ENCODE data around the gene EIF4G2. TPM values are rescaled to one million over a fixed set of nuclear protein-coding genes. Genes with fewer than 3 reads are reported as not detected.

The EIF4G2 gene
- total and polyA plus RNA-seq, 10 of the 15 experiments (the other 5 are each of a cell fraction or from before 2014, with no cell fraction given): 210 to 1,104 (median 713) TPM

DNA sequence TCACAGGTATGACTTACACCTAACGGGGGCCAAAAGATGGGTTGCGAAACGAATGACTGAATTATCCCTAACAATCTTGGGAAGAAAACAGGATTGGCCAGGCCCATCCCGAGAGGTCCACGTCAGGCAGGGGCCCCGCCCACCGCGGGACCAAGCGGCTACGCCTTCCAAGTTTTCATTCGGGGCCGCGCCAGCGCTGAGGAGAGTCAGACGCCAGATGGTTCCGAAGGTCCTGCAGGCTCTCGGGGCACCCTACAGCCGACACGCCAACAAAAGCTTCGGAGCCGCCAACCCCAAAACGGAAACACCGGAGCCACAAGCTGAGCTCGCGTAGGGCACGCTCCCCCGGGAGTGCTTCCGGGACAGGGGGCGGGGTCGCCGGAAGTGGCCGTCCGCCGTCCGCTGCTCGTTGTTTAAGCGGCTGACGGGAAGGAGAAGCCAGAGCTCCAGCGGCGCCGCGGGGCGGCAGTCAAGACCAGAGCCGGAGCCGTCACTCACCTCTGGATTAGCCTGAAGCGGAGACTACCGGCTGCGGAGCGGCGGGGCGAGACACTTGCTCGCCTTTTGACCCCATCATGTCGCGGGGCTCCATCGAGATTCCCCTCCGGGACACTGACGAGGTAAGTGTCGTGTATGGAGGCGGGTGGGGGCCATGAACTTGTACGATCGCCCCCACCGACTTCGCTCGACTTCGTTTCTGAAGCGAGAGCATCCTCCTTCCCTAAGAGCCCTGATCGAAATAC lies 57.7 kb downstream of the EIF4G2 start, which contains the start of gene CTR9 (continued):
- TF ChIP-seq, protein P1, sequence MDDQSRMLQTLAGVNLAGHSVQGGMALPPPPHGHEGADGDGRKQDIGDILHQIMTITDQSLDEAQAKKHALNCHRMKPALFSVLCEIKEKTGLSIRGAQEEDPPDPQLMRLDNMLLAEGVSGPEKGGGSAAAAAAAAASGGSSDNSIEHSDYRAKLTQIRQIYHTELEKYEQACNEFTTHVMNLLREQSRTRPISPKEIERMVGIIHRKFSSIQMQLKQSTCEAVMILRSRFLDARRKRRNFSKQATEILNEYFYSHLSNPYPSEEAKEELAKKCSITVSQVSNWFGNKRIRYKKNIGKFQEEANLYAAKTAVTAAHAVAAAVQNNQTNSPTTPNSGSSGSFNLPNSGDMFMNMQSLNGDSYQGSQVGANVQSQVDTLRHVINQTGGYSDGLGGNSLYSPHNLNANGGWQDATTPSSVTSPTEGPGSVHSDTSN (IDR thresholded peaks at IDR 0.05; ENCODE audit: insufficient replicate concordance, low read depth, low read length): peak; percentile 65
- TF ChIP-seq SIX5 (IDR thresholded peaks at IDR 0.05; ENCODE audit: low read depth, low read length, severe bottlenecking): peak; percentile 58
- TF ChIP-seq, protein P2, sequence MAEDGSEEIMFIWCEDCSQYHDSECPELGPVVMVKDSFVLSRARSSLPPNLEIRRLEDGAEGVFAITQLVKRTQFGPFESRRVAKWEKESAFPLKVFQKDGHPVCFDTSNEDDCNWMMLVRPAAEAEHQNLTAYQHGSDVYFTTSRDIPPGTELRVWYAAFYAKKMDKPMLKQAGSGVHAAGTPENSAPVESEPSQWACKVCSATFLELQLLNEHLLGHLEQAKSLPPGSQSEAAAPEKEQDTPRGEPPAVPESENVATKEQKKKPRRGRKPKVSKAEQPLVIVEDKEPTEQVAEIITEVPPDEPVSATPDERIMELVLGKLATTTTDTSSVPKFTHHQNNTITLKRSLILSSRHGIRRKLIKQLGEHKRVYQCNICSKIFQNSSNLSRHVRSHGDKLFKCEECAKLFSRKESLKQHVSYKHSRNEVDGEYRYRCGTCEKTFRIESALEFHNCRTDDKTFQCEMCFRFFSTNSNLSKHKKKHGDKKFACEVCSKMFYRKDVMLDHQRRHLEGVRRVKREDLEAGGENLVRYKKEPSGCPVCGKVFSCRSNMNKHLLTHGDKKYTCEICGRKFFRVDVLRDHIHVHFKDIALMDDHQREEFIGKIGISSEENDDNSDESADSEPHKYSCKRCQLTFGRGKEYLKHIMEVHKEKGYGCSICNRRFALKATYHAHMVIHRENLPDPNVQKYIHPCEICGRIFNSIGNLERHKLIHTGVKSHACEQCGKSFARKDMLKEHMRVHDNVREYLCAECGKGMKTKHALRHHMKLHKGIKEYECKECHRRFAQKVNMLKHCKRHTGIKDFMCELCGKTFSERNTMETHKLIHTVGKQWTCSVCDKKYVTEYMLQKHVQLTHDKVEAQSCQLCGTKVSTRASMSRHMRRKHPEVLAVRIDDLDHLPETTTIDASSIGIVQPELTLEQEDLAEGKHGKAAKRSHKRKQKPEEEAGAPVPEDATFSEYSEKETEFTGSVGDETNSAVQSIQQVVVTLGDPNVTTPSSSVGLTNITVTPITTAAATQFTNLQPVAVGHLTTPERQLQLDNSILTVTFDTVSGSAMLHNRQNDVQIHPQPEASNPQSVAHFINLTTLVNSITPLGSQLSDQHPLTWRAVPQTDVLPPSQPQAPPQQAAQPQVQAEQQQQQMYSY (CRISPR knock-in tag; IDR thresholded peaks at IDR 0.05): no peak
- TF ChIP-seq NFYB (IDR thresholded peaks at IDR 0.05; ENCODE audit: insufficient read depth, low read depth, low read length): 0 out of 2 replicates have a peak, but pooled peaks have one; percentile 10
- TF ChIP-seq ZBED1 (IDR thresholded peaks at IDR 0.05; ENCODE audit: borderline replicate concordance): no peak
- TF ChIP-seq RUNX3 (IDR thresholded peaks at IDR 0.05; ENCODE audit: low read length): peak; percentile 83
- TF ChIP-seq ZNF384 (IDR thresholded peaks at IDR 0.05; ENCODE audit: borderline replicate concordance, low read depth, low read length): no peak
- 0 out of 2 replicates have a peak, but pooled peaks have one; percentile 55 for TF ChIP-seq CBX5 (IDR thresholded peaks at IDR 0.05; ENCODE audit: low read depth)
- TF ChIP-seq, protein P3, sequence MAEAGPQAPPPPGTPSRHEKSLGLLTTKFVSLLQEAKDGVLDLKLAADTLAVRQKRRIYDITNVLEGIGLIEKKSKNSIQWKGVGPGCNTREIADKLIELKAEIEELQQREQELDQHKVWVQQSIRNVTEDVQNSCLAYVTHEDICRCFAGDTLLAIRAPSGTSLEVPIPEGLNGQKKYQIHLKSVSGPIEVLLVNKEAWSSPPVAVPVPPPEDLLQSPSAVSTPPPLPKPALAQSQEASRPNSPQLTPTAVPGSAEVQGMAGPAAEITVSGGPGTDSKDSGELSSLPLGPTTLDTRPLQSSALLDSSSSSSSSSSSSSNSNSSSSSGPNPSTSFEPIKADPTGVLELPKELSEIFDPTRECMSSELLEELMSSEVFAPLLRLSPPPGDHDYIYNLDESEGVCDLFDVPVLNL (IDR thresholded peaks at IDR 0.05; ENCODE audit: low read depth, low read length): no peak
- peak in 1 of 2 experiments; percentile 50; a peak in 1 of 4 replicates for TF ChIP-seq ETV6 (conservative IDR thresholded peaks at IDR 0.05 in 1 of 2, IDR thresholded peaks at IDR 0.05 in 1 of 2; ENCODE audit: borderline replicate concordance in 1 of 2, low read depth in 1 of 2)
- TF ChIP-seq RFX5 (IDR thresholded peaks at IDR 0.05; ENCODE audit: low read depth, low read length): no peak
- TF ChIP-seq, protein P4, sequence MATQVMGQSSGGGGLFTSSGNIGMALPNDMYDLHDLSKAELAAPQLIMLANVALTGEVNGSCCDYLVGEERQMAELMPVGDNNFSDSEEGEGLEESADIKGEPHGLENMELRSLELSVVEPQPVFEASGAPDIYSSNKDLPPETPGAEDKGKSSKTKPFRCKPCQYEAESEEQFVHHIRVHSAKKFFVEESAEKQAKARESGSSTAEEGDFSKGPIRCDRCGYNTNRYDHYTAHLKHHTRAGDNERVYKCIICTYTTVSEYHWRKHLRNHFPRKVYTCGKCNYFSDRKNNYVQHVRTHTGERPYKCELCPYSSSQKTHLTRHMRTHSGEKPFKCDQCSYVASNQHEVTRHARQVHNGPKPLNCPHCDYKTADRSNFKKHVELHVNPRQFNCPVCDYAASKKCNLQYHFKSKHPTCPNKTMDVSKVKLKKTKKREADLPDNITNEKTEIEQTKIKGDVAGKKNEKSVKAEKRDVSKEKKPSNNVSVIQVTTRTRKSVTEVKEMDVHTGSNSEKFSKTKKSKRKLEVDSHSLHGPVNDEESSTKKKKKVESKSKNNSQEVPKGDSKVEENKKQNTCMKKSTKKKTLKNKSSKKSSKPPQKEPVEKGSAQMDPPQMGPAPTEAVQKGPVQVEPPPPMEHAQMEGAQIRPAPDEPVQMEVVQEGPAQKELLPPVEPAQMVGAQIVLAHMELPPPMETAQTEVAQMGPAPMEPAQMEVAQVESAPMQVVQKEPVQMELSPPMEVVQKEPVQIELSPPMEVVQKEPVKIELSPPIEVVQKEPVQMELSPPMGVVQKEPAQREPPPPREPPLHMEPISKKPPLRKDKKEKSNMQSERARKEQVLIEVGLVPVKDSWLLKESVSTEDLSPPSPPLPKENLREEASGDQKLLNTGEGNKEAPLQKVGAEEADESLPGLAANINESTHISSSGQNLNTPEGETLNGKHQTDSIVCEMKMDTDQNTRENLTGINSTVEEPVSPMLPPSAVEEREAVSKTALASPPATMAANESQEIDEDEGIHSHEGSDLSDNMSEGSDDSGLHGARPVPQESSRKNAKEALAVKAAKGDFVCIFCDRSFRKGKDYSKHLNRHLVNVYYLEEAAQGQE (IDR thresholded peaks at IDR 0.05; ENCODE audit: low read depth, low read length): no peak
- no peak for TF ChIP-seq FOXM1 (IDR thresholded peaks at IDR 0.05; ENCODE audit: low read depth, low read length)
- peak; percentile 87 for TF ChIP-seq POU2F2 (IDR thresholded peaks at IDR 0.05; ENCODE audit: borderline replicate concordance, low read depth, low read length)
- no peak; the same call in 1 of the 2 replicates for TF ChIP-seq SMC3 (IDR thresholded peaks at IDR 0.05; ENCODE audit: borderline replicate concordance, low read length)
- TF ChIP-seq, protein P5, sequence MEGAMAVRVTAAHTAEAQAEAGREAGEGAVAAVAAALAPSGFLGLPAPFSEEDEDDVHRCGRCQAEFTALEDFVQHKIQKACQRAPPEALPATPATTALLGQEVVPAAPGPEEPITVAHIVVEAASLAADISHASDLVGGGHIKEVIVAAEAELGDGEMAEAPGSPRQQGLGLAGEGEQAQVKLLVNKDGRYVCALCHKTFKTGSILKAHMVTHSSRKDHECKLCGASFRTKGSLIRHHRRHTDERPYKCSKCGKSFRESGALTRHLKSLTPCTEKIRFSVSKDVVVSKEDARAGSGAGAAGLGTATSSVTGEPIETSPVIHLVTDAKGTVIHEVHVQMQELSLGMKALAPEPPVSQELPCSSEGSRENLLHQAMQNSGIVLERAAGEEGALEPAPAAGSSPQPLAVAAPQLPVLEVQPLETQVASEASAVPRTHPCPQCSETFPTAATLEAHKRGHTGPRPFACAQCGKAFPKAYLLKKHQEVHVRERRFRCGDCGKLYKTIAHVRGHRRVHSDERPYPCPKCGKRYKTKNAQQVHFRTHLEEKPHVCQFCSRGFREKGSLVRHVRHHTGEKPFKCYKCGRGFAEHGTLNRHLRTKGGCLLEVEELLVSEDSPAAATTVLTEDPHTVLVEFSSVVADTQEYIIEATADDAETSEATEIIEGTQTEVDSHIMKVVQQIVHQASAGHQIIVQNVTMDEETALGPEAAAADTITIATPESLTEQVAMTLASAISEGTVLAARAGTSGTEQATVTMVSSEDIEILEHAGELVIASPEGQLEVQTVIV (IDR thresholded peaks at IDR 0.05; ENCODE audit: borderline replicate concordance, partially characterized antibody): no peak

Data from GM12878 (cell line).